T-helper 1 cell (primary cell): ENCODE data around the gene COPS3.
"Not testable (repeated sequence)": the region's sequence is repeated elsewhere in the genome, so short reads cannot be mapped to it uniquely, and the experiment has no call there.

Source experiments
- DNase-seq, 5 donors: peaks; one replicate each; pipeline ENCODE4 v3.0.0-alpha.2; 2012 to 2020

Gene COPS3

GRCh38 chr17:17301659-17302058 lies 20.6 kb upstream of the COPS3 start:
- not testable (repeated sequence) for DNase-seq

DNA sequence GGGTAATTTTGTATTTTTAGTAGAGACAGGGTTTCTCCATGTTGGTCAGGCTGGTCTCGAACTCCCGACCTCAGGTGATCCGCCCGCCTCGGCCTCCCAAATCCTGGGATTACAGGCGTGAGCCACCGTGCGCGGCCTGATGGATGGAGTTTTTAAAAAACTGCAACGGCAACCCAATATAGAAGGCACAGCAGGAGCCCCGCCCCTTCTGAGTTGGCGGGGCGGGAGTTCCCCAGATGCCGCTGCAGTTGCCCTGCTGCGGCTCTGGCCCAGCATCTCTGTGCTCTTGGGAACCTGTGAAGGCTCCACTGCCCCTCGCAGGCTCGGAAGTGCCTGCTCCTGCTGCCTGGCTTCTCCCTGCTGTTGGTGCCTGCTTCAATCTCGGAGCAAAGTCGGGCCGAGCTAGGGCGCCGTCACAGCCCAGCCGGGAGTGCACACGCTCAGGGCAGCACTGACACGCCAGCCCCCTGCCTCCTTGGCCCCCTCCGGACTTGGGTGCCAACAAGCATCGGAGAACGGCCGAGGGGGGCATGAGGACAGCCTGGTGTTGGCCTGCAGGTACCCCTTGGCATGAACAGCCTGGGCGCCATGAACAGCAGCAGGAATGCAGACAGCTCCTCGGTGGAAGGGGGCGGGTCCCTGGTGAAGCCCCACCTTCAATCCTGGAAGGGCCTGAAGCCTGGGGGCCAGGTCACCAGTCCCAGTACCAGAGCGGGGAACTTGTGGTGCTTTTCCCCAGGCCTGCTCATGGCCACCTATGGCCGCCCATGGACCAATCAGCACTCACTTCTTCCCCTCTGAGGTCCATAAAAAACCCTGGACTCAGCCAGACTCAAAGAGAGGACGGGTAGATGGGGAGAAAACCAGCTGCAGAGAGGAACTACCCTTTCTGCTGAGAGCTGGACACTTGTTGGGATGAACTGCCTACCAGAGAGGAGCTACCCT lies 19.9 kb upstream of the COPS3 start:
- DNase-seq: peak in 4 of 5 donors; percentile 28 to 58 (median 36)

GRCh38 chr17:17298108-17298507 lies 17.1 kb upstream of the COPS3 start:
- no peak for DNase-seq

GRCh38 chr17:17297217-17297616 lies 16.2 kb upstream of the COPS3 start:
- DNase-seq: no peak

- DNase-seq: no peak
Measured at GRCh38 chr17:17295141-17295540, 14.1 kb upstream of the COPS3 start.

- no peak for DNase-seq
Measured at GRCh38 chr17:17289701-17290100, 8.7 kb upstream of the COPS3 start.

- DNase-seq: no peak
Measured at GRCh38 chr17:17289086-17289485, 8.0 kb upstream of the COPS3 start.

- no peak for DNase-seq
Measured at GRCh38 chr17:17285951-17286350, 4.9 kb upstream of the COPS3 start.

DNA sequence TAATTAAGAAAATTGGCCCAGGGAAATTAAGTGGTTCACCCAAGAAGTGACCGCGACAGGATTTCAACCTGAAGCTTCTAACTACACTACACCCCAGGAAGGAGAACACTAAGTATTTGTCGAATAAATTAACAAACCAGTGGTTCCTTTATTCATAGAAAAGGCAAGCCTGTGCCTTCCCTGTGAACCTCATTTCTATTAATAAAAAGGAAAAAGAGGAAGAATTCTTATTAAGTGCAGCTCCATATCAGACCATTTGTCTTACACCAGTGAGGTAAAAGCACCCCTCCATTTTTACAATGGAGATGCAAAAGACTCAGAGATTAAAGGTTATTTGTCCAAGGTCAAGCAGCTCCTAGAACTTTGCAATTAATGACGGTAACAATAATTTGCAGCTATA lies 1.7 kb downstream of the COPS3 start:
- no peak for DNase-seq

GRCh38 chr17:17277431-17277830 lies 3.6 kb downstream of the COPS3 start:
- not testable (repeated sequence) for DNase-seq

GRCh38 chr17:17275971-17276370 lies 5.1 kb downstream of the COPS3 start:
- DNase-seq: no peak

DNA sequence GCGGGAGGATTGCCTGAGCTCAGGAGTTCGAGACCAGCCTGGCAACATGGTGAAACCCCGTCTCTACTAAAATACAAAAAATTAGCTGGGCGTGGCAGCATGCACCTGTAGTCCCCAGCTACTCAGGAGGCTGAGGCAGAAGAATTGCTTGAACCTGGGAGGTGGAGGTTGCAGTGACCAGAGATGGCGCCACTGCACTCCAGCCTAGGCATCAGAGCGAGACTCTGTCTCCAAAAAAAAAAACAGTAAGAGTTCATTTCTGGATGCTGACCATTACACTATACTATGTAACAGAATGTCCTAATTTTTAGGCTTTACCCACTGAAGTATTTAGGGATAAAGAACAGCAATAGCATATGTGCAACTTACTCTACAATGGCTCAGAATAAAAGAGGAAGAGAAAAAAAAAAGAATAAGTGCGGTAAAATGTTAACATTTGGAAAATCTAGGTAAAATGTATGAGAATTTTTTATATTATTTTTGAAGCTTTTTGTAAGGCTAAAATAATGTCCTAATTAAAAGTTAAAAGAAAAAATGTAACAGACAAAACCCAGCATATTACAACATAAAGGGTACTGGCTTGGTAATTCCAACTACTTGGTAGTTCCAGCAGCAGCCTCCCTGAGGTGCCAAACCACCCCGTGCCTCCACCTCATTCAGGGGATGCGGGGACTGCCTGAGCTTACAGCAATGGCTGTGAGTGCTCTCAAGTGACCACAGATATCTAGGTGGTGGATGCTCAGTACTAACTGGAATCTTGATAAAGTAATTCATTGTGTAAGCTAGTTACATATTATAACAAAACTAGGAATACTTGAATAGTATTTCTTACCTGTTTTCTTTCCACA lies 10.9 kb downstream of the COPS3 start:
- DNase-seq: no peak

DNA sequence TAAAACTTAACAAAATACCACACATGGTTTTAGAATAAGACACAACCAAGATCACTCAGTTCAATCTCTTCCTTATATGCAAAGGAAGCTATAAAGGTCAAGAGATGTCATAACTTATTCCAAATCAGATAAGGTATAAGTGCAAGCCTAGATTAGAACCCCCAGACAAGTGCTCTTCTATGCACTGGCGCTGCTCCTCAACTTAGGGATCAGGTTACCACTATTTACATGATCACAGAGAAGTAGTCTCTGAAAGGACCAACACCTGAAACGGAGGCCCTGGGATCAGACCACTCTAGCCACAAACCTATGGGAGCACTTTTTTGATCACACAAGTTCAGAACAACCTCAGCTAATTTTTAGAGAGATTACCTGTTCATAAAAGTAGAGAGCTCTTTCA lies 16.6 kb downstream of the COPS3 start:
- no peak for DNase-seq

- no peak for DNase-seq
Measured at GRCh38 chr17:17258998-17259397, 22.0 kb downstream of the COPS3 start.

- DNase-seq: no peak
Measured at GRCh38 chr17:17258011-17258410, 23.0 kb downstream of the COPS3 start.

DNA sequence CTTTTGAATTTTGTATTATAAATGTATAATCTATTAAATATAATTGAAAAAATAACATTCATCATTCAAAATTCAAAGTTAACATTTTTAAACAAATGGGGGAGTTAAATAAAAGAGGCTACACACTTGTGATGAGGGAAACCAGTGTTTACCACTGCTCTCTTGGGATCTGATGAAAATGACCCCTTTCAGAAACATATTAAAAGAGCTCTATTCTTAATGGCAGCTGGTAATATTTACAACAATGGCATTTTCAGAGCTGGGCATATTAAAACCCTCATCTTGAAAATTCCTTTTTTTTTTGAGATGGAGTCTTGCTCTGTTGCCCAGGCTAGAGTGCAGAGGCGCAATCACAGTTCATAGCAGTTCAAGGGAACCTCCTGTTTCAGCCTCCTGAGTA lies 24.7 kb downstream of the COPS3 start:
- no peak for DNase-seq

DNA sequence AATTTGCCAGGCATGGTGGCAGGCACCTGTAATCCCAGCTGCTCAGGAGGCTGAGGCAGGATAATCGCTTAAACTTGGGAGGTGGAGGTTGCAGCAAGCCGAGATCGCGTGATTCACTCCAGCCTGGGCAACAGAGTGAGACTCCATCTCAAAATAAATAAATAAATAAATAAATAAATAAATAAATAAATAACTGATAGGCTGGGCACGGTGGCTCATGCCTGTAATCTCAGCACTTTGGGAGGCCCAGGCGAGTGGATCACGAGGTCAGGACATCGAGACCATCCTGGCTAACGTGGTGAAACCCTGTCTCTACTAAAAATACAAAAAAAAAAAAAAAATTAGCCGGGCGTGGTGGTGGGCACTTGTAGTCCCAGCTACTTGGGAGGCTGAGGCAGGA lies 25.4 kb downstream of the COPS3 start:
- not testable (repeated sequence) for DNase-seq

DNA sequence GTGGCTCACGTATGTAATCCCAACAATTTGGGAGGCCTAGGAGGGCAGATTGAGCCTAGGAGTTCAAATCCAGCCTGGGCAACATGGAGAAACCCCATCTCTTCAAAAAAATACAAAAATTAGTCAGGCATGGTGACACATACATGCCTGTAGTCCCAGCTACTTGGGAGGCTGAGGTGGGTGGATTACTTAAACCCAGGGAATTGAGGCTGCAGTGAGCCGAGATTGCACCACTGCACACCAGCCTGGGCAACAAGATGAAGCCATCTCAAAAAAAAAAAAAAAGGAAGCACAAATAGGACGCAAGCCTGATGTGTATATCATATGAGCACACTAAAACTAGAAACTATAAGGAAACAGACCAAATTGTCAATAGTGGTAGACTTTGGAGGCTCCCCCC lies 27.0 kb downstream of the COPS3 start:
- DNase-seq: no peak

DNA sequence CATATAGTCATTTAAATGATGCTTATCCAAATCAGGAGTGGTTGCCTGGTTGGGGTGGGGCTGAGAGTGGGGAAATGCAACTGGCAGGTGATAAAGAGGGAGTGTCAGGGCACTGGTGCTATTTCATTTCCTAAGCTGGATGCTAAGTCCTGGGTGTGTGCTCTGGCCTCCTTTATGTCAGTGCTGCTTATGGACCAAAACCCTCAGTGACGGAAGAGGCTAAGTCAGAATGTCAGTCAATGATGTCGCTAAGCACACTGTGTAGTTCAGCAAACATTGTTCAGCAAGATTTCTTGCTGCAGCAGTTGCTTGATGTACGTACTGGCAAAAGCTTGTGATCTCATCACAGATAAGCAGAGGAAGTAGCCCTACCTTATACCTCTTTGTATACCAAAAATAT lies 27.6 kb downstream of the COPS3 start:
- no peak for DNase-seq

DNA sequence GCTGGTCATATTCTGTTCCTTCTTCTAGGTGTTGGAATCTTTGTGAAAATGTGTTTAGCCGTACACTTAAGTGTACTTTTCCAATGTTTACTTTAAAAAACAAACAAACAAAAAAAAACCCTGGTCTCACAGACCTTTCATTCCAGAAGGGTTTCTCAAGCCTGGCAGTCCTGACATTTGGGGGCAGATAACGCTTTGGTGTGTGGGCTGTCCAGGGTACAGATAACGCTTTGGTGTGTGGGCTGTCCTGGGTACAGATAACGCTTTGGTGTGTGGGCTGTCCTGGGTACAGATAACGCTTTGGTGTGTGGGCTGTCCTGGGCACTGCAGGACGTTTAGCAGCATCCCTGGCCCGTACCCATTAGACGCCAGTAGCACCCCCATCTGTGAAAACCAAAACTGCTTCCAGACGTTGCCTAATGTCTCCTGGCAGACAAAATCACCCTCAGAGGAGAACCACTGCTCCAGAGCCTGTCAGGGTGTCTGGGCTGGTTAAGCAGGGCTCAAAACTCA lies 28.8 kb downstream of the COPS3 start:
- no peak for DNase-seq

- no peak for DNase-seq
Measured at GRCh38 chr17:17246879-17247278, 34.2 kb downstream of the COPS3 start.

DNA sequence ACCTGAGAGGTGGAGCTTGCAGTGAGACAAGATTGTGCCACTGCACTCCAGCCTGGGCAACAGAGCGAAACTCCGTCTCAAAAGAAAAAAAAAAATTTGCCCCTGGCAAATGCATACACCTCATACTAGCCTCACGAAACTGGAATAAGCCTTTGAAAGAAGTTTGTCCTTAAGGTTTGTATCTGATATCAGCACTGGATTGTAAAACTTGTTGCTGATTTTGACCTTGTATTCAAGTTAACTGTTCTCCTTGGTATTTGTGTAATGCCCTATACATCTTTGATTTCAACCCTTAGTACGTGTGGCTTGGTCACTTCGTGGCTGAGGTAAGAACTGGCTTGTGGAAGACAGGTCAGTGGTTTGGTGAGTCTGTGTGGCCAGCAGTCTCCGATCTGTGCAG lies 37.9 kb downstream of the COPS3 start:
- no peak for DNase-seq

GRCh38 chr17:17242246-17242645 lies 38.8 kb downstream of the COPS3 start:
- no peak for DNase-seq

DNA sequence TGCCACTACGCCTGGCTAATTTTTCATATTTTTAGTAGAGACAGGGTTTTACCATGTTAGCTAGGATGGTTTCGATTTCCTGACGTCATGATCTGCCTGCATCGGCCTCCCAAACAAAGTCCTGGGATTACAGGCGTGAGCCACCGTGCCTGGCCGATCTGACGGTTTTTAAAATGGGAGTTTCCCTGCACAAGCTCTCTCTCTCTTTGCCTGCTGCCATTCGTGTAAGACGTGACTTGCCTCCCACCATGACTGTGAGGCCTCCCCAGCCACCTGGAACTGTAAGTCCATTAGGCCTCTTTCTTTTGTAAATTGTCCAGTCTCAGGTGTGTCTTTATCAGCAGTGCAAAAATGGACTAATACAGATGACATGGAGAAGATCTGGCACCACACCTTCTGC lies 39.4 kb downstream of the COPS3 start:
- DNase-seq: no peak
